Peyer's patch (tissue), 4 donors: ENCODE data around the gene CTSH. TPM values are rescaled to one million over a fixed set of nuclear protein-coding genes. Genes with fewer than 3 reads are reported as not detected.

Experiments
- DNase-seq, 3 donors: peaks; one replicate each; pipeline ENCODE4 v3.0.0-alpha.2; 2017 to 2019
- H3K27ac ChIP-seq, 4 donors: fragments of 200-600 bp; sonication (generic); one replicate each; pipeline ENCODE4 v1.5.1; 2016 to 2019
- H3K27me3 ChIP-seq, 2 donors: fragments of 200-600 bp; sonication (generic); one replicate each; pipeline ENCODE4 v1.5.1; 2019
- H3K36me3 ChIP-seq, 3 donors: fragments of 200-600 bp; sonication (generic); one replicate each; pipeline ENCODE4 v1.5.1; 2016 to 2019
- H3K4me1 ChIP-seq, 4 donors: fragments of 200-600 bp; sonication (generic); one replicate each; pipeline ENCODE4 v1.5.1; 2016 to 2019
- H3K4me3 ChIP-seq, 4 donors: fragments of 200-600 bp; sonication (generic); 1 replicate in 3 of 4; 2 replicates in 1 of 4; pipeline ENCODE4 v1.5.1; 2016 to 2019; ENCODE audit warnings: mild to moderate bottlenecking in 1 of 4
- H3K9me3 ChIP-seq, 4 donors: fragments of 200-600 bp; sonication (generic); one replicate each; pipeline ENCODE4 v1.5.1; 2016 to 2019; ENCODE audit warnings: mild to moderate bottlenecking in 1 of 4
- CTCF ChIP-seq, 6 experiments: fragments of 450-650 bp in 4 of 6; fragments of 200-600 bp in 2 of 6; sonication (generic) in 1 of 6; IDR thresholded peaks; one replicate each; pipeline ENCODE4 v1.5.1; 2017 to 2019; ENCODE audit warnings: antibody characterized with exemption in 6 of 6, mild to moderate bottlenecking in 3 of 6, moderate library complexity in 1 of 6
- POLR2A ChIP-seq, 2 donors: fragments of 450-650 bp; IDR thresholded peaks; one replicate each; pipeline ENCODE4 v1.5.1; 2017; ENCODE audit warnings: antibody characterized with exemption in 2 of 2, mild to moderate bottlenecking in 2 of 2, moderate library complexity in 2 of 2
- total RNA-seq, 4 donors: library from RNA; depleted of rRNA; stranded (reverse); fragments of >200 nt; gene quantifications; one replicate each; pipeline ENCODE4 v1.1.0, GENCODE V29; 2016

CTSH gene
- total RNA-seq, 4 donors from 2014 or later, result 99.9 to 198 (median 161) TPM

- TF ChIP-seq POLR2A (IDR thresholded peaks at IDR 0.05) (no peak), CTCF (IDR thresholded peaks at IDR 0.05) (no peak)
- H3K27me3 ChIP-seq, result no peaks in the 10 kb centered on the region
- no peak overlapping the region for H3K27ac ChIP-seq
- H3K4me3 ChIP-seq, result no peak overlapping the region
- peaks cover 0 to 100% (median 5%) of the 10 kb centered on the region in 3 donors for H3K36me3 ChIP-seq
- DNase-seq, result no peak
- no peaks in the 10 kb centered on the region for H3K9me3 ChIP-seq
- H3K4me1 ChIP-seq, result no peaks in the 10 kb centered on the region
These were observed 46.3 kb downstream of the CTSH start for GRCh38 chr15:78898540-78898939.

GRCh38 chr15:78895471-78895870 lies 49.4 kb downstream of the CTSH start:
- Histone ChIP-seq H3K36me3 (peaks cover 0 to 99% (median 0%) of the 10 kb centered on the region in 3 donors), H3K9me3 (no peaks in the 10 kb centered on the region), H3K27me3 (no peaks in the 10 kb centered on the region), H3K4me3 (no peak overlapping the region), H3K4me1 (no peaks in the 10 kb centered on the region), H3K27ac (no peak overlapping the region)
- TF ChIP-seq CTCF (IDR thresholded peaks at IDR 0.05), result no peak
- DNase-seq, result no peak

- Histone ChIP-seq H3K4me3 (no peak overlapping the region), H3K27ac (no peak overlapping the region), H3K9me3 (no peaks in the 10 kb centered on the region), H3K36me3 (peaks cover 0 to 99% (median 0%) of the 10 kb centered on the region in 3 donors), H3K4me1 (no peaks in the 10 kb centered on the region), H3K27me3 (no peaks in the 10 kb centered on the region)
- no peak for DNase-seq
- TF ChIP-seq POLR2A (IDR thresholded peaks at IDR 0.05) (no peak), CTCF (IDR thresholded peaks at IDR 0.05) (no peak)
These were observed 51.3 kb downstream of the CTSH start for GRCh38 chr15:78893538-78893937.

GRCh38 chr15:78889000-78889399 lies 55.8 kb downstream of the CTSH start:
- TF ChIP-seq POLR2A (IDR thresholded peaks at IDR 0.05) (no peak), CTCF (IDR thresholded peaks at IDR 0.05) (no peak)
- H3K4me1 ChIP-seq, result no peaks in the 10 kb centered on the region
- peaks cover 0 to 93% (median 0%) of the 10 kb centered on the region in 3 donors for H3K36me3 ChIP-seq
- no peaks in the 10 kb centered on the region for H3K27me3 ChIP-seq
- no peak overlapping the region for H3K27ac ChIP-seq
- no peak overlapping the region for H3K4me3 ChIP-seq
- DNase-seq, result no peak
- no peaks in the 10 kb centered on the region for H3K9me3 ChIP-seq

GRCh38 chr15:78881681-78882080 lies 63.2 kb downstream of the CTSH start:
- no peaks in the 10 kb centered on the region for H3K9me3 ChIP-seq
- H3K4me1 ChIP-seq, result peaks cover 0 to 34% (median 9%) of the 10 kb centered on the region in 4 donors

More at GRCh38 chr15:78881681-78882080, 63.2 kb downstream of the CTSH start:
- Histone ChIP-seq H3K36me3 (peaks cover 0 to 46% (median 0%) of the 10 kb centered on the region in 3 donors), H3K4me3 (no peak overlapping the region), H3K27ac (no peak overlapping the region), H3K27me3 (no peaks in the 10 kb centered on the region)
- DNase-seq, result no peak
- TF ChIP-seq CTCF (IDR thresholded peaks at IDR 0.05), result no peak
- TF ChIP-seq POLR2A (IDR thresholded peaks at IDR 0.05), result no peak
